Body of pancreas (tissue), 4 donors: ENCODE data around the gene DGKI. TPM values are rescaled to one million over a fixed set of nuclear protein-coding genes. Genes with fewer than 3 reads are reported as not detected.

Experiments
- ATAC-seq: fragments of 150-250 bp; one replicate; pipeline ENCODE4 v1.9.1; 2016
- DNase-seq, 4 donors: peaks; one replicate each; pipeline ENCODE4 v3.0.0-alpha.2; 2019
- H3K27ac ChIP-seq, 4 donors: fragments of 200-600 bp; sonication (generic); 1 replicate in 3 of 4; 2 replicates in 1 of 4; pipeline versions ENCODE4 v1.5.1 to v1.6.1; 2016 to 2019; ENCODE audit warnings: mild to moderate bottlenecking in 1 of 4, mixed read lengths in 1 of 4, moderate library complexity in 1 of 4
- H3K27me3 ChIP-seq, 2 donors: fragments of 200-600 bp; sonication (generic); one replicate each; pipeline ENCODE4 v1.6.0; 2016; ENCODE audit warnings: mild to moderate bottlenecking in 1 of 2
- H3K36me3 ChIP-seq, 2 donors: fragments of 200-600 bp; sonication (generic); replicated peaks in 1 of 2; 2 replicates each; pipeline ENCODE4 v1.5.1; 2016; ENCODE audit warnings: low read depth in 2 of 2; ENCODE audit not compliant: insufficient read depth in 1 of 2
- H3K4me1 ChIP-seq: fragments of 200-600 bp; sonication (generic); one replicate; pipeline ENCODE4 v1.6.0; 2016
- H3K4me3 ChIP-seq, 2 donors: fragments of 200-600 bp; sonication (generic); 1 replicate in 1 of 2; 2 replicates in 1 of 2; pipeline ENCODE4 v1.5.1; 2016 to 2019
- H3K9me3 ChIP-seq, 3 donors: fragments of 200-600 bp; sonication (generic); 1 replicate in 2 of 3; 2 replicates in 1 of 3; pipeline ENCODE4 v1.5.1; 2016
- CTCF ChIP-seq, 7 experiments: fragments of 450-650 bp in 4 of 7; fragments of 200-600 bp in 3 of 7; sonication (generic) in 3 of 7; IDR thresholded peaks; one replicate each; pipeline ENCODE4 v1.5.1; 2016 to 2019; ENCODE audit warnings: antibody characterized with exemption in 7 of 7
- POLR2A ChIP-seq, 3 donors: fragments of 450-650 bp; IDR thresholded peaks; one replicate each; pipeline ENCODE4 v1.6.1; 2016; ENCODE audit warnings: antibody characterized with exemption in 3 of 3, mild to moderate bottlenecking in 2 of 3
- WGBS, 2 donors: methylation state at CpG; one replicate each; pipeline ENCODE4 v1.1.5; 2017; 5-methylcytosine and 5-hydroxymethylcytosine counted together
- intact Hi-C: fragments of 100-400 bp; cut with DNase I; formaldehyde crosslinking; loops from one replicate; pipeline ENCODE4 v1.15.1; 2023
- total RNA-seq, 2 donors: library from RNA; depleted of rRNA; stranded (reverse); fragments of >200 nt; gene quantifications; one replicate each; pipeline ENCODE4 v1.1.0, GENCODE V29; 2016

DGKI gene
- total RNA-seq, 2 donors from 2014 or later, result 2.6 TPM; not detected in 1

- Histone ChIP-seq H3K36me3 (no peaks in the 10 kb centered on the region), H3K27me3 (no peaks in the 10 kb centered on the region), H3K9me3 (no peaks in the 10 kb centered on the region), H3K4me3 (no peak overlapping the region), H3K4me1 (no peaks in the 10 kb centered on the region), H3K27ac (no peak overlapping the region)
- DNase-seq, result no peak
- no peak for ATAC-seq
- WGBS, 2 donors, result 71 to 74% methylated on average over 4 of the region's 4 CpGs
- intact Hi-C loops, result loop anchor here (5.0 to 10.0 kb wide), 2 partner anchors 237 to 350 kb away; no protein-coding TSS in a partner anchor
- TF ChIP-seq POLR2A (IDR thresholded peaks at IDR 0.05) (no peak), CTCF (IDR thresholded peaks at IDR 0.05) (no peak)
Measured at GRCh38 chr7:137657476-137658189, 189.1 kb downstream of the DGKI start.

- no peaks in the 10 kb centered on the region for H3K27me3 ChIP-seq
- H3K4me3 ChIP-seq, result no peak overlapping the region
- H3K27ac ChIP-seq, result no peak overlapping the region
- intact Hi-C loops, result loop anchor here (5.0 to 10.0 kb wide), 2 partner anchors 238 to 350 kb away; no protein-coding TSS in a partner anchor
- WGBS, 2 donors, result 80 to 84% methylated on average over 3 of the region's 3 CpGs
- DNase-seq, result no peak
- H3K9me3 ChIP-seq, result no peaks in the 10 kb centered on the region
- ATAC-seq, result no peak
- no peaks in the 10 kb centered on the region for H3K36me3 ChIP-seq
- H3K4me1 ChIP-seq, result no peaks in the 10 kb centered on the region
- no peak for TF ChIP-seq CTCF (IDR thresholded peaks at IDR 0.05)
- TF ChIP-seq POLR2A (IDR thresholded peaks at IDR 0.05), result no peak
Measured at GRCh38 chr7:137656850-137657232, 189.9 kb downstream of the DGKI start.

- Histone ChIP-seq H3K27me3 (no peaks in the 10 kb centered on the region), H3K9me3 (no peaks in the 10 kb centered on the region), H3K4me1 (no peaks in the 10 kb centered on the region), H3K4me3 (no peak overlapping the region), H3K27ac (no peak overlapping the region), H3K36me3 (no peaks in the 10 kb centered on the region)
- intact Hi-C loops, result loop anchor here (5.0 to 10.0 kb wide), 2 partner anchors 238 to 351 kb away; no protein-coding TSS in a partner anchor
- TF ChIP-seq CTCF (IDR thresholded peaks at IDR 0.05) (peak in 6 of 7 experiments; percentile 72 to 79 (median 74)), POLR2A (IDR thresholded peaks at IDR 0.05) (no peak)
- ATAC-seq (peak; percentile 64), DNase-seq (peak; percentile 77 to 87 (median 82))
- 3 to 4% methylated on average over 8 of the region's 8 CpGs for WGBS, 2 donors
Measured at GRCh38 chr7:137656227-137656849, 190.4 kb downstream of the DGKI start.

GRCh38 chr7:137655804-137656203, 191.0 kb downstream of the DGKI start:
- intact Hi-C loops, result loop anchor here (5.0 to 10.0 kb wide), 2 partner anchors 239 to 351 kb away; no protein-coding TSS in a partner anchor
- WGBS, 2 donors, result 70 to 81% methylated on average over 6 of the region's 6 CpGs
- H3K36me3 ChIP-seq, result no peaks in the 10 kb centered on the region

More at GRCh38 chr7:137655804-137656203, 191.0 kb downstream of the DGKI start:
- no peak for ATAC-seq
- no peak overlapping the region for H3K27ac ChIP-seq
- H3K9me3 ChIP-seq, result no peaks in the 10 kb centered on the region
- no peaks in the 10 kb centered on the region for H3K4me1 ChIP-seq
- H3K27me3 ChIP-seq, result no peaks in the 10 kb centered on the region
- no peak overlapping the region for H3K4me3 ChIP-seq
- DNase-seq, result no peak
- TF ChIP-seq CTCF (IDR thresholded peaks at IDR 0.05) (no peak), POLR2A (IDR thresholded peaks at IDR 0.05) (no peak)
